Activated CD8-positive, alpha-beta memory T cell treated with anti-CD3 and anti-CD28 coated beads, Interleukin-2, amount 10 ng/mL, durations not matched to agents 7 days and 5 days (primary cell): ENCODE measurements around the gene ZNF385C. TPM values are rescaled to one million over a fixed set of nuclear protein-coding genes. Genes with fewer than 3 reads are reported as not detected.

Experiments
- ATAC-seq: fragments of 150-1000 bp; cut with Tn5 transposase; one replicate; pipeline ENCODE4 v1.10.0; 2021; ENCODE audit warnings: moderate library complexity
- CTCF ChIA-PET: fragments of 350-600 bp; sonication (Branson Sonifier 250); formaldehyde crosslinking; loops from one replicate; lab custom pipeline; 2021; ENCODE audit warnings: antibody characterized with exemption; lab: Charles Lee
- DNase-seq: peaks from one replicate; pipeline ENCODE4 v3.0.0-alpha.2; 2020
- H3K27ac Mint-ChIP-seq: one replicate; pipeline ENCODE4 v1.8.0; 2021; ENCODE audit warnings: mild to moderate bottlenecking, mixed read lengths
- H3K27me3 Mint-ChIP-seq: one replicate; pipeline ENCODE4 v1.8.0; 2021; ENCODE audit warnings: mixed read lengths
- H3K36me3 Mint-ChIP-seq: one replicate; pipeline ENCODE4 v1.8.0; 2021; ENCODE audit warnings: mild to moderate bottlenecking, mixed read lengths
- H3K4me1 Mint-ChIP-seq: one replicate; pipeline ENCODE4 v1.8.0; 2021; ENCODE audit warnings: mixed read lengths
- H3K4me3 Mint-ChIP-seq: one replicate; pipeline ENCODE4 v1.8.0; 2021; ENCODE audit warnings: mild to moderate bottlenecking, moderate library complexity, mixed read lengths
- H3K9me3 Mint-ChIP-seq: one replicate; pipeline ENCODE4 v1.8.0; 2022; ENCODE audit warnings: low read depth, mixed read lengths
- total RNA-seq, 2 experiments: library from RNA; stranded (reverse); gene quantifications; one replicate each; pipeline ENCODE4 v1.2.3, GENCODE V29; 2021

ZNF385C gene
- total RNA-seq, 2 experiments from 2014 or later: 0.12 to 0.18 TPM

DNA sequence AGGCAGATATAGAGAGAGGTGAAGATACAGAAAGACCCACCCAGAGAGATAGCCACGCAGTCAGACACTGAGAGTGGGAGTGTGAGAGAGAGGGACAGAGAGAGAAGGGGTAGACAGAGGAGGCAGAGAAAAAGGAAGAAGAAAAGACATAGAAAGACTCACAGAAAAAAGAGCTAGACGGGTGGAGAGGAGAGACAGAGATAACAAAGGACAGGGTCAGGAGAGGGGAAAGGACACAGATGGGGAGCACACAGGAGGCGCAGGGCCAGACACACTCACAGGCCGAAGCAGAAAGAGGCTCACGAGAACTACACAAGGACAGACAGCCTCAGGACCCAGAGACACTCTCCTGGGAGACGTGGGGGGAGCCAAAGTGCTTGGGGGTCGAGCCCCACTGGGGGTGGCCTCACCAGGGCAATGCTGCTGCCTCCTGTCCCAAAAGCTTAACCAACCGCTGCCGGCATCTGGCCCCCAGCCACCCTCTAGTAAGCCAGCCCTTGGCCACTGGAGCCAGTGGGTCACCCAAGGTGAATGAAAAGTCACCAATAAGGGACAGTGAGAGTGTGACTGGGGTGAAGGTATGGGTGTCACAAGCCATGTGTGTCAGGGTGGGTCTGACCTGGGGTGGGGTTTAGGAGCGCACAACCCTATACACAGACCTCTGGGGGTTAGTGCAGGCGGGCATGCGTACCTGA, 3.8 kb downstream of the ZNF385C start:
- Mint-ChIP-seq H3K27ac (no peak overlapping the region), H3K9me3 (no peaks in the 10 kb centered on the region), H3K27me3 (peaks cover 39% of the 10 kb centered on the region), H3K4me3 (no peak overlapping the region), H3K36me3 (no peaks in the 10 kb centered on the region), H3K4me1 (peaks cover 6% of the 10 kb centered on the region)
- CTCF ChIA-PET: no interaction called here
- ATAC-seq (no peak), DNase-seq (no peak)

DNA sequence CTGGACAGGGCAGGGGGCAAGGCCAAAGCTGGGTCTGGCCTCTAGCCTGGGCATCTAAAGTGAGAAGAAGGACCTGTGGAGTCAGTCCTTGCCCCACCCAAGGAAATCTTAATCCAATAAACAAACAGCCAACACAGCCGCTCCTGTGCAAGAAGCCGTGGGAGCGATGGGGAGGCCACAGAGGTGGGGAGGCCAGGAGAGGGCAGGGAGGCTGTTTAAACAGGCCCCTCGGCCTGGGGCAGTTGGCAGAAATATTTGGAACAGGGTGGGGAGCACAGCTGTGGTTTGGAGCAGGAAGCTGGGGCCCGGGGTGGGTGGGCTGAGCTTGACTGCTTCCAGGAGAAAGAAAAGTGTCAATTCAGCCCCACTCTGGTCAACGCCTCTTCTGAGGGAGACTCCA, 5.3 kb downstream of the ZNF385C start:
- Mint-ChIP-seq H3K4me3 (no peak overlapping the region), H3K36me3 (no peaks in the 10 kb centered on the region), H3K9me3 (no peaks in the 10 kb centered on the region), H3K4me1 (peaks cover 4% of the 10 kb centered on the region), H3K27ac (no peak overlapping the region), H3K27me3 (peaks cover 44% of the 10 kb centered on the region)
- DNase-seq (no peak), ATAC-seq (no peak)
- CTCF ChIA-PET: no interaction called here

DNA sequence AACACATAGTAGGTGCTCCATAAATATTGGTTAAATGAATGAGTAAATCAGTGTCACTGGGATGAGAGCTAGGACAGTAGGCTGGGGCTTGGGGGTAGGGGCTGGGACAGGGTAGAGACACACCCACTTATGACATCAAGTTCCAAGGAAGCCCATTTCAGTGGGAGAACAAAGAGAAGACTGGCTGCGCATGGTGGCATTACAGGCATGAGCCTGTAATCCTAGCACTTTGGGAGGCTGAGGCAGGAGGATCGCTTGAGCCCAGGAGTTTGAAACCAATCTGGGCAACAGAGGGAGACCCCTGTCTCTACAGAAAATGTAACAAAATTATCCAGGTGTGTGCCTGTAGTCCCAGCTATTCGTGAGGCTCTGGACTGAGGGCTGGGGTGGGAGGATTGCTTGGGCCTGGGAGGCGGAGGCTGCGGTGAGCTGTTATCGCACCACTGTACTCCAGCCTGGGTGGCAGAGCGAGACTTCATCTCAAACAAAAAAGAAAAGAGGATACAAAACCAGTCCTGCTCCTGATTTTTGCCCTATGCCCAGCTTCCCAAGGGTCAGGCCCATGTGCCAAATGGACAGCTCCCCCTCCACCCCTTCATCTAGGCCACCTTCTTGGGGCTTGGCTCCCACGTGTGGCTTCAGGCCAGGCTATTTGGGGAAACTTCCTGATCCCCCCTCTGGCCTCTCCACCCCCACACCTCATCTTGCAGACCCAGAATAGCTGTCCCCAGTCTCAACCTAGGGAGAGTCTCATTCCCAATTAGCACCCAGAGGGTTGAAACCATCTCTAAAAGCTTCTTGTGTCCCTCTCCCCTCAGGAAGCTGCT, 7.1 kb downstream of the ZNF385C start:
- no peaks in the 10 kb centered on the region for H3K4me1 Mint-ChIP-seq
- ATAC-seq (no peak), DNase-seq (no peak)
- no peak overlapping the region for H3K4me3 Mint-ChIP-seq
- no peak overlapping the region for H3K27ac Mint-ChIP-seq
- CTCF ChIA-PET: interaction anchor here (0.6 to 1.2 kb wide), 5 partner anchors 10 to 132 kb away, joined by 3 to 5 read pairs (median 3); no protein-coding TSS in a partner anchor
- peaks cover 27% of the 10 kb centered on the region for H3K27me3 Mint-ChIP-seq
- H3K36me3 Mint-ChIP-seq: no peaks in the 10 kb centered on the region
- no peaks in the 10 kb centered on the region for H3K9me3 Mint-ChIP-seq

DNA sequence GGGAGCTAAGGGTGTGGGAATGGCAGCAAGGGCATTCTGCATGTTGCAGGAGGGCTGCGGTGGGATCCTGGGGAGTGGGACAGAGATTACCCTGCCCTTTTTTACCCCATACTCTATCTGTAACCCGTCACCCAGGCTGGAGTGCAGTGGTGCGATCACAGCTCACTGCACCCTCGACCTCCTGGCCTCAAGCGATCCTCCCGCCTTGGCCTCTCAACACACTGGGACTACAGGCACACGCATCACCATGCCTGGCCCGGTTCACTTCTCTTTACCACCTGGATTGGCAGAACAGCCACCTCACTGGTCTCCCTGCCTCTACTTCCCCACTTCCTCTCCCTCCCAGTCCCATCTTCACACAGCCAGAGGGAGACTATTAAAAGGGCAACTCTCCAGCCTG, 9.5 kb downstream of the ZNF385C start:
- Mint-ChIP-seq H3K27me3 (peaks cover 15% of the 10 kb centered on the region), H3K9me3 (no peaks in the 10 kb centered on the region), H3K27ac (no peak overlapping the region), H3K4me1 (no peaks in the 10 kb centered on the region), H3K36me3 (no peaks in the 10 kb centered on the region), H3K4me3 (no peak overlapping the region)
- CTCF ChIA-PET: interaction anchor here (0.7 to 1.5 kb wide), 2 partner anchors 17 to 38 kb away, joined by 3 to 4 read pairs; no protein-coding TSS in a partner anchor
- no peak for ATAC-seq
- DNase-seq: no peak

DNA sequence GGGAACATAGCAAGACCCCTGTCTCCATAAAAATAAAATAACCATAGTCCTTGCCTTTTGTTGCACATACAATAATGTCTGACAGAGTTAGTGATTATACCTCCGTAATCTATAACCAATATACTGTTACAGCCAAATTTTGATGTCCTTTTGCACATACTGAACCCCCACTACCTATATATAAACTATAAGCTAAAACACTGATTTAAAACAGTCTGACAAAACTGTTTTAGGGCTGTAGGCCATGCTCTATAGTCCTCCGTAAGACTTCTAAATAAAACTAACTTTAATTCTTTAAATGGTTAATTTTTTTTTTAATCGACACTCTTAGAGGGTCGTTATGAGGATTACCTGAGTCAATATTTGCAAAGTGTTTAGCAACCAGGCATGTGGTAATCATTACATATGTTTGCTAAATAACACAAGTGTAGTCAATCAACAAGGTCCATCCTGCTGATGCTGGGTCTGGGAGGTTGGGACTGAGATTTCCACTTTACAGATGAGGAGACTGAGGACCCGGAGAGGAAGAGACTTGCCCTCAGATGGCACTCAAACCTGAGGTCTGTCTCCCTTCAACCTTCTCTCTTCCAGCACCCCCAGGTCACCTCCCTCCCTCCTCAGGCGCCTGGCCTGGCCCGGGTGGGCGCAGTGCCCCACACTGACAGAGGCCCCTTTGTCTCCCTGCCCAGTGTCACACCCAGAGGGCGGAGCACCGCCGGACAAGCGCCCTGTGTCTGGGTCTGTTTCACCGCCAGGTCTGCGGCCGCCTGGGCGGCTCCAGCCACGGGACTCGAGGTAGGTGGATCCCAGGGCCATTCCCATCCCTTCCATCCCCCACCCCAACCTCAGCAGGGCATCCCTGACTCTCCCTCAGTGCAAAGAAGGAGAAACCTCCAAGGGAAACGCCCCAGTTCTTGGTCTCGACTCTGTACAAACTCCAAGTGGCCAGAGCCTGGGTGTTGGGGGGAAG, 10.3 kb downstream of the ZNF385C start:
- no peaks in the 10 kb centered on the region for H3K36me3 Mint-ChIP-seq
- no peaks in the 10 kb centered on the region for H3K4me1 Mint-ChIP-seq
- H3K4me3 Mint-ChIP-seq: no peak overlapping the region
- H3K9me3 Mint-ChIP-seq: no peaks in the 10 kb centered on the region
- H3K27ac Mint-ChIP-seq: no peak overlapping the region
- DNase-seq (no peak), ATAC-seq (no peak)
- CTCF ChIA-PET: interaction anchor here (0.7 kb wide), 1 partner anchor 37 kb away, joined by 3 read pairs; no protein-coding TSS in a partner anchor
- peaks cover 15% of the 10 kb centered on the region for H3K27me3 Mint-ChIP-seq

DNA sequence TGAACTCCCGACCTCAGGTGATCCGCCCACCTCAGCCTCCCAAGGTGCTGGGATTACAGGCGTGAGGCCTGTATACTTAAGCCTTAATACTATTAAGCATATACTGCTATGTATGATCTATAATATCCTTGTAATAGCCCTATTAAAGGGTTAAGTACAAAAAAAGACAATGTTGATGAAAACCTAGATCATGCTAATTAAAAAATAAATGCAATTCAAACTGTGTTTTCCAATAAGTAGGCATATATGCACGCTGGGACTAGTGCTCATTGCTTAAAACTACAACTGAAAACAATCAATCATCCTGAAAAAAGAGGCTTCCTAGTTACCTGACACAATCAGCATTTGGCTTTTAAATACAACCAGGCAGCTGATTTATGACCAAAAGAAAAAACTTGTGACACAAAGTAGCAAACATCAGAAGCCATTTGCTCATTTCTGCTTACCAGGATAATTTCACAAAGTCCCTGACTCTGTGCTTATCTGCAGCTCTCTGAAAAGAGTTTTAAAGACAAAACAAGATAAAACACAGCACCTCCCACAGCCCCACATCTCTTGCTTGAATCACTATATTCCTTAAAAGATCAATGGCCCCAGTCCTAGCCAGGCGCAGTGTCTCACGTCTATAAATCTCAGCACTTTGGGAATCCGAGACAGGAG, 11.1 kb downstream of the ZNF385C start:
- H3K4me3 Mint-ChIP-seq: no peak overlapping the region
- H3K36me3 Mint-ChIP-seq: no peaks in the 10 kb centered on the region
- CTCF ChIA-PET: interaction anchor here (1.2 kb wide), 1 partner anchor 316 kb away, joined by 3 read pairs; no protein-coding TSS in a partner anchor
- H3K4me1 Mint-ChIP-seq: no peaks in the 10 kb centered on the region
- peaks cover 13% of the 10 kb centered on the region for H3K27me3 Mint-ChIP-seq
- ATAC-seq: no peak
- no peak for DNase-seq
- H3K9me3 Mint-ChIP-seq: no peaks in the 10 kb centered on the region
- no peak overlapping the region for H3K27ac Mint-ChIP-seq

- ATAC-seq (no peak), DNase-seq (no peak)
- Mint-ChIP-seq H3K27me3 (no peaks in the 10 kb centered on the region), H3K4me1 (no peaks in the 10 kb centered on the region), H3K9me3 (no peaks in the 10 kb centered on the region), H3K4me3 (no peak overlapping the region), H3K36me3 (no peaks in the 10 kb centered on the region), H3K27ac (no peak overlapping the region)
- CTCF ChIA-PET: no interaction called here
These were observed 16.6 kb downstream of the ZNF385C start for GRCh38 chr17:42081516-42082129.

- no peaks in the 10 kb centered on the region for H3K36me3 Mint-ChIP-seq
- peaks cover 2% of the 10 kb centered on the region for H3K27me3 Mint-ChIP-seq
- H3K9me3 Mint-ChIP-seq: no peaks in the 10 kb centered on the region
- CTCF ChIA-PET: interaction anchor here (1.1 to 1.6 kb wide), 4 partner anchors 12 to 36 kb away, joined by 3 to 6 read pairs (median 4); no protein-coding TSS in a partner anchor
- no peak for ATAC-seq
- no peak overlapping the region for H3K4me3 Mint-ChIP-seq
- no peak for DNase-seq
- no peak overlapping the region for H3K27ac Mint-ChIP-seq
- no peaks in the 10 kb centered on the region for H3K4me1 Mint-ChIP-seq
These were observed 18.7 kb downstream of the ZNF385C start for GRCh38 chr17:42079541-42079940.

GRCh38 chr17:42078396-42079043, 19.8 kb downstream of the ZNF385C start:
- no peak overlapping the region for H3K4me3 Mint-ChIP-seq
- H3K4me1 Mint-ChIP-seq: no peaks in the 10 kb centered on the region
- H3K27ac Mint-ChIP-seq: no peak overlapping the region
- H3K27me3 Mint-ChIP-seq: peaks cover 8% of the 10 kb centered on the region
- H3K36me3 Mint-ChIP-seq: no peaks in the 10 kb centered on the region
- ATAC-seq: no peak
- CTCF ChIA-PET: no interaction called here
- no peak for DNase-seq
- H3K9me3 Mint-ChIP-seq: no peaks in the 10 kb centered on the region

DNA sequence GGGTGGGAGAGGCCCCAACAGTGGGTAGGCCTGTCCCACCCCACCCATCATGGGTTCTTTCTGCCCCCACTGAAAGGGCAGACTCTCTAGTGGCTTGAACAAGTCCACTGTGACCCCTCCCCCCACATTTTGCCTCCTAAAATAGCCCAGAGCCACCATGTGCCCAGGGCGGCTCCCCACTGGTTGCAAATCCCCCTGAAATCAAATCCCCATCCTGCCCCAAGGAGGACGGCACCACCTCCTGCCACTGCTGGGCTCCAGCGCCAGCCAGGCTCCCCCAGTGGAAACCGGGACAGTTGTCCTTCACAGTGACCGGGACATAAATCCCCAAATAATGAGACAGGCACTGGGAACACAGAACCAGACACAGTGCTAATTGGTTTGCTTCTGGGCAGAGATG, 20.5 kb downstream of the ZNF385C start:
- Mint-ChIP-seq H3K4me1 (peaks cover 1% of the 10 kb centered on the region), H3K27ac (no peak overlapping the region), H3K36me3 (no peaks in the 10 kb centered on the region), H3K27me3 (peaks cover 16% of the 10 kb centered on the region), H3K9me3 (no peaks in the 10 kb centered on the region), H3K4me3 (no peak overlapping the region)
- DNase-seq (no peak), ATAC-seq (no peak)
- CTCF ChIA-PET: interaction anchor here (0.7 to 2.9 kb wide), 3 partner anchors 11 to 27 kb away, joined by 3 to 17 read pairs (median 3); no protein-coding TSS in a partner anchor

GRCh38 chr17:42076797-42077559, 21.3 kb downstream of the ZNF385C start:
- CTCF ChIA-PET: interaction anchor here (0.7 to 2.9 kb wide), 3 partner anchors 10 to 26 kb away, joined by 3 to 17 read pairs (median 3); no protein-coding TSS in a partner anchor
- Mint-ChIP-seq H3K4me1 (peaks cover 4% of the 10 kb centered on the region), H3K4me3 (no peak overlapping the region), H3K36me3 (no peaks in the 10 kb centered on the region), H3K27me3 (peaks cover 18% of the 10 kb centered on the region), H3K27ac (no peak overlapping the region), H3K9me3 (no peaks in the 10 kb centered on the region)
- ATAC-seq (no peak), DNase-seq (no peak)
